Fibroblast of peridontal ligament (primary cell): Measurements from ENCODE around the gene EDARADD.
A peak's percentile ranks its signal among the peaks of the same experiment; 100 is the strongest.
"Not testable (repeated sequence)": the region's sequence is repeated elsewhere in the genome, so short reads cannot be mapped to it uniquely, and the experiment has no call there.

Experiments
- DNase-seq: peaks from one replicate; pipeline ENCODE4 v3.0.0-alpha.2; 2010; ENCODE audit errors: extremely low read depth

Gene EDARADD

GRCh38 chr1:236486356-236487002 is 92.4 kb downstream of the EDARADD start:
- peak; percentile 30 for DNase-seq

DNA sequence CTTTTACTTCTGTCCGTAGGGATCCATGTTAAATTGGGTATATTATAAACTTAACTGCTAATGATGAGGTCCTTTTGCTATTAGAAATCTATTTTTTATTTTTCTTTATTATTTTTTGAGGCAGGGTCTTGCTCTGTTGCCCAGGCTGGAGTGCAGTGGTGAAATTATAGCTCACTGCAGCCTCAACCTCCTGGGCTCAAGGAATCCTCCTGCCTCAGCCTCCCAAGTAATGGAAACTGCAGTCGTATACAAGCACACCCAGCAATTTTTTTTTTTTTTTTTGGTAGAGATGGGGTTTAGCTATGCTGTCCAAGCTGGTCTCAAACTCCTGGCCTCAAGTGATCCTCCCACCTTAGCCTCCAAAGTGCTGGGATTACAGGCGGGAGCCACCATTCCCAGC is 95.1 kb downstream of the EDARADD start:
- not testable (repeated sequence) for DNase-seq

DNA sequence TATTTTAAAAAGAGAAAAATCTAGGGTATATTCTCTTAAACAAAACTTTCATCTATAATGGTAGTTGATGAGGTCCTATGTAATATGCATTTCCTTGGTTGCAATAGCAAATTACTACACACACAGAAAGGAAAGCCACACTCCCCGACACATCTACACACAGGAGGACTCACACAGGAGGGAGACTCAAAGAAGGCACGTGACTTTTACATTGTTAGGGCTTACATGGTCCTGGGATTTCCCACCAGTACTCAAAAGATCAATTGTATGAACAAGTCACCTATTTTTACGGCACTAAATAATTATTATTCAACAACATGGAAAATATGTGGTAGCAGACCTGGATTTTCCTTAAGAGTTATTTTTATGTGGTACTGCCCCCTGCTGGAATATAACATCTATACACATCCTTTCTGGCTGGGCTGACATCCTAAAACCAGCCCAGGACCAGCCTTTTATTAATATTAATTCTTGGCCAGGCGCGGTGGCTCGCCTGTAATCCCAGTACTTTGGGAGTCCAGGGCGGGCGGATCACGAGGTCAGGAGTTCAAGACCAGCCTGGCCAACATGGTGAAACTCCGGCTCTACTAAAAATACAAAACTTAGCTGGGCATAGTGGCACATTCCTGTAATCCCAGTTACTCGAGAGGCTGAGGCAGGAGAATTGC is 95.8 kb downstream of the EDARADD start:
- peak; percentile 78 for DNase-seq

DNA sequence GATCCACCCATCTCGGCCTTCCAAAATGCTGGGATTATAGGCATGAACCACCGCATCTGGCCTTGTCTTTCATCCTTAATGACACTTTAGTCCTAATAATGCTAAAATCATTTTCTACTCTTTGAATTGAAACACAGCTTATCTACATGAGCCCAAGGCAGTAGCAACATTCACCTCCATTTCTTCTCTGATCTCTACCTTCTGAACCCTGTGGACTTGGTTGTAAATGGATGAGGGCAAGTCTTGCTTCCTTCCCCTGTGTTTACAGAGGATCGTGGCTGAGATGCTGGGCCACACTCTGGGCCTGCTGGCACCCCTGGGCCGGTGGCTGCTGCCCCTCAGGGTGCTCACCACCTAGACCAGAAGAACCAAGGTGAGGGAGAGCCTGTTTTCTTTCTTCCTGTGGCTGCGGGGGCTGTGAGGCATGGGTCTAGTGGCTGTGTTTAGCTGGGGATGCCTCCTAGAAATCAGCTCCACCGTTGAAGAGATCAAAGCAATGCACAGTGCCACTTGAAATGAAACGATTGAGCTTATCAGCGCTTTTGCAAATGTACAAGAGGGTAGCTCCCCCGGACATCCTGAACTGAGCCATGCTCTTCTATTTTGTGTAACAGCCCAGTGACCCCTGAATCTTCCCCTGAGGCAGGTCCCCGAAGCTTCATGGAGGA is 97.5 kb downstream of the EDARADD start:
- no peak for DNase-seq

DNA sequence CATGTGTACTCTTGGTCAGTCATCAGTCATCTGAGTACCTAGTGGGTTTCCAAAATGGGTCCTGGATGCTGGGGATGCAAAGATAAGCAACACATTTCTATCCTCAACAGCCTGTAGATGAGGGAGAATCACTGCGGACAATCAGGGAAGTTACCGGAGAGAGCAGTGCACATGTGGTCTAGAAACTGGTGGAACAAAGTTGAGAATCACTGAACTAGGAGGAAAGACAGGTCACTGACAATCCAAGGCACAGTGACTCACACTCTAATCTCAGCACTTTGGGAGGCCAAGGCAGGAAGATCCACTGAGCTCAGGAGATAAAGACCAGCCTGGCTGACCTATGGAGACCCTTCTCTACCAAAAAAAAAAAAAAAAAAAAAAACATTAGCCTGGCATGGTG is 98.3 kb downstream of the EDARADD start:
- no peak for DNase-seq

DNA sequence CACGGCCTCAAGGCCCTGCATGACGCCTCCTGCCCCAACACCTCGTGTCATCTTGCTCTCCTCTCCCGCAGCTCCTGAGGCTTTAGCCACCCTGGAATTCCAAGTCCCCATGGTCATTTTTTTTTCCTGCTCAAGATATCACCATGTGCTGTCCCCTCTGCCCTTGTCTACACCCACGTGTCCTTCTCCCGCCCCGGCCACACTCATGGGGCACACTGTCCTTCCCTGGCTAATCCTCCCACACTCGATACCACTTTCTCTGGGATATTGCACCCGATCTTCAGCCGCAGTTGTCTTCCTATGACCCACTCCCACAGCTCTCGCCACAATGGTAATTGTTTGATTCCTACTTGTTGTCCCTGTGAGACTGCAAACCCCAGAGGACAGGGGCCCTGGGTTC is 100.0 kb downstream of the EDARADD start:
- no peak for DNase-seq

DNA sequence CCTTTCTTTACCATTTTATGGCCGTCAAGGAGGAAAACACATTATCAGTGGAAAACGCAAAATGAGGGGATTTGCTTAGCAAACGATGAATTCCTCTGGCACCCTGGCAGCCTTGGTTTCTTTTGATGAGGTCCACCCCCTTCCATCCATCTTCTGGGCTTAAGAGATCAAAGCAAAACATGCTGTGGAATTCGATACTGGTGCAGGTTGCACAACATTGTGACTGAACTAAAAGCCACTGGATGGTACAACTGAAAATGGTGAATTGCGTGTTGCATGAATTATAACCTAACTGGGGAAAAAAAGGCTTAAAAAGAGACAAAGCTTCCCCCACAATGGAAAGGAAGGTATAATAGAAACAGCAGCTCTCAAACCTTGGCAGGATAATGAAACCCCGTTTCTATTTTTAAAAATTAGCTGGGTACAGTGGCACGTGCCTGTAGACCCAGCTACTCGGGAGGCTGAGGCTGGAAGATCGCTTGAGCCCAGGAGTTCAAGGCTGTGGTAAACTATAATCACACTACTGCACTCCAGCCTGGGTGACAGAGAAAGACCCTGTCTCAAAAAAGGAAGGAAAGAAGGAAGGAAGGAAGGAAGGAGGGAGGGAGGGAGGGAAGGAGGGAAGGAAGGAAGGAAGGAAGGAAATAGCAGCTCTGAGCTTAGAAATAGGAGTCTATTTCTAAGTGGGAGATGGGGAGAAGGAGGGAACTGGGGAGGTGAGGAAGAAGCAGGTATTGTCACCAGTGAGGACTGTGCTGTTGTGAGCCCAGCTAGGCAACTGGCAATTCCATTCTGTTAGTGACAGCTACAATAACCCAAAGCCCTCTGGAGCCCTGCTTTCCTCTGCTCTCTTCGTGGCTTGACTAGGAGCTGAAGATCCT is 100.7 kb downstream of the EDARADD start:
- DNase-seq, result no peak

GRCh38 chr1:236495467-236496112 is 101.5 kb downstream of the EDARADD start:
- no peak for DNase-seq

DNA sequence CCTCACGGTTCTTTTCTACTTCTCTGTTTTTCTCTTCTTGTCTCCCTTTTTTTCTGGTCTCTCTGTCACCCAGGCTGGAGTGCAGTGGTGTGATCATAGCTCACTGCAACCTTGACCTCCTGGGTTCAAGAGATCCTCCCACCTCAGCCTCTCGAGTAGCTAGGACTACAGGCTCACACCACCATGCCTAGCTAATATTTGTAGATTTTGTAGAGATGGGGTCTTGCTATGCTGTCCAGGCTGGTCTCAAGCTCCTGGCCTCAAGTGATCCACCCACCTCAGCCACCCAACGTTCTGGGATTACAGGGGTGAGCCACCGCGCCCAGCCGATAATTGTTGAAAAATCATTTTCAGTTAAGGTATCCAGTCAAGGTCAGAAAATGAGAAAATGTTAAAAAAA is 103.8 kb downstream of the EDARADD start:
- no peak for DNase-seq

- no peak for DNase-seq
Measured at GRCh38 chr1:236501093-236501492, 107.0 kb downstream of the EDARADD start.

- no peak for DNase-seq
Measured at GRCh38 chr1:236502579-236502971, 108.5 kb downstream of the EDARADD start.

- peak; percentile 54 for DNase-seq
Measured at GRCh38 chr1:236502972-236503639, 109.0 kb downstream of the EDARADD start.

DNA sequence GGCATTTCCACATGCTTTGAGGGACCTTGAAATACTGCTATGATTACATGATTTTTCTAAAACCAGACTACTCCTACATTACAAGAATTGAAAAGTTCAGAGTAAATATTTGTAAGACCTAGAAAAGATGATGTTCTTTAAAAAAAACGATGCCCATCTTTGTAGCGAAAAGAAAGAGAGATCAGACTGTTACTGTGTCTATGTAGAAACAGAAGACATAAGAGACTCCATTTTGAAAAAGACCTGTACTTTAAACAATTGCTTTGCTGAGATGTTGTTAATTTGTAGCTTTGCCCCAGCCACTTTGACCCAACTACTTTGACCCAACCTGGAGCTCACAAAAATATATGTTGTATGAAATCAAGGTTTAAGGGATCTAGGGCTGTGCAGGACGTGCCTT is 110.3 kb downstream of the EDARADD start:
- not testable (repeated sequence) for DNase-seq

DNA sequence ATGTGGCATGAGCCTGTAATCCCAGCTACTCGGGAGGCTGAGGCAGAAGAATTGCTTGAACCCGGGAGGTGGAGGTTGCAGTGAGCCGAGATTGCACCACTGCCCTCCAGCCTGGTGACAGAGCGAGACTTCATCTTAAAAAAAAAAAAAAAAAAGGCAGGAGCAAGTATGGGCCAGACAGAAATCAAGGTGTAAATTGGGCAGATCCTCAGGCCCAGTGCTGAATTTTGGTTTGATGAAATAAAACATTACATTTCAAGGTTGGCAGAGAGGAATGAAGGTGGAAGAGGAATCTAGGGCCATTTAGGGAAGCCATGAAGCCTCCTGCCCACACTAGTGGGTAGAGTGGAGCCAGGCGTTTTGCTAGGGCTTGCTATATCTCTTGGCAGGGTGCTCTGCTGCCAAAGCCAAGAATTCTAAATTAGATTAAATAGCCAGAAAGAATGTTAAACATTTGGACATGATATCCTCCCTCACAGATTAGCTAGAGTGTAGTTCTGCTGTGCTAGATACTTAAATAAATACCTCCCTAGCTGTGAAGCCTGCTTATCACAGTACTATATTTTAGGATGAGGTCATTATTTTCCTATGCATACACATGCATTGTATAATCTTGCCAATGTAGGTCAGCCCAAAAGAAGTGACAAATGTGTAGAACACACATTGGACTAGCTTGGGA is 113.1 kb downstream of the EDARADD start:
- peak; percentile 68 for DNase-seq

GRCh38 chr1:236508593-236509027 is 114.5 kb downstream of the EDARADD start:
- peak; percentile 27 for DNase-seq

DNA sequence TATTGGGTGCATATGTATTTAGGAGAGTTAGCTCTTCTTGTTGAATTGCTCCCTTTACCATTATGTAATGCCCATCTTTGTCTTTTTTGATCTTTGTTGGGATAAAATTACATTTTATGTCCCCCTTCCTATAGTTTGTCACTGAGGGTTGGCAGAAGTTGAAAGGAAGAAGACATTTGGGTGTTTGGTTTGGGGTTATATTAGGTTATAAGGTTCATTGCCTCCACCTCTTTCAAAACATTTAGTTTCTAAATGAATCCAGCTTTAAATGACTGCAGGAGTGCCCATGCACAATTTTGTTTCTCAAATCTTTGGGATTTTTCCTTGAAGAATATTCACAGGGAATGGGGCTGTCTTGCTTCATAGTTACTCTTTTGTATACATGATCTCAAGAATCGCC is 115.1 kb downstream of the EDARADD start:
- DNase-seq, result no peak

GRCh38 chr1:236509647-236510401 is 115.7 kb downstream of the EDARADD start:
- no peak for DNase-seq

GRCh38 chr1:236511735-236512418 is 117.8 kb downstream of the EDARADD start:
- DNase-seq, result no peak
